H9 (cell line): ENCODE measurements around the gene MYADM. TPM values are rescaled to one million over a fixed set of nuclear protein-coding genes. Genes with fewer than 3 reads are reported as not detected.

Source experiments
- DNase-seq: peaks from one replicate; pipeline ENCODE4 v3.0.0-alpha.2; 2017
- H2AFZ ChIP-seq: one replicate; pipeline ENCODE4 v1.6.1; 2013; ENCODE audit warnings: mild to moderate bottlenecking, low read length, control low read depth, moderate library complexity
- H2AK5ac ChIP-seq: 2 replicates; pipeline ENCODE4 v1.6.1; 2013; ENCODE audit warnings: low read length, control low read depth, mixed read lengths; ENCODE audit not compliant: insufficient read length
- H2BK120ac ChIP-seq: one replicate; pipeline ENCODE4 v1.6.1; 2013; ENCODE audit warnings: low read depth, mild to moderate bottlenecking, low read length, control low read depth, inconsistent platforms; ENCODE audit not compliant: poor library complexity, severe bottlenecking
- H2BK12ac ChIP-seq: 2 replicates; pipeline ENCODE4 v1.6.1; 2013; ENCODE audit warnings: low read length, control low read depth, mixed read lengths, low read depth; ENCODE audit not compliant: insufficient read length
- H2BK15ac ChIP-seq: 2 replicates; pipeline ENCODE4 v1.6.1; 2013; ENCODE audit warnings: low read depth, low read length, control low read depth
- H2BK20ac ChIP-seq: one replicate; pipeline ENCODE4 v1.6.1; 2013; ENCODE audit warnings: low read depth, mild to moderate bottlenecking, low read length, control low read depth, inconsistent platforms; ENCODE audit not compliant: poor library complexity, severe bottlenecking
- H2BK5ac ChIP-seq: 2 replicates; pipeline ENCODE4 v1.6.1; 2013; ENCODE audit warnings: low read length, control low read depth, mixed read lengths; ENCODE audit not compliant: insufficient read length
- H3K14ac ChIP-seq: 2 replicates; pipeline ENCODE4 v1.6.1; 2013; ENCODE audit warnings: low read length, control low read depth; ENCODE audit not compliant: insufficient read depth
- H3K18ac ChIP-seq: 2 replicates; pipeline ENCODE4 v1.6.1; 2013; ENCODE audit warnings: low read depth, mild to moderate bottlenecking, mixed read lengths, low read length, control low read depth; ENCODE audit not compliant: insufficient read length
- H3K23ac ChIP-seq: 2 replicates; pipeline ENCODE4 v1.6.1; 2013; ENCODE audit warnings: low read length, control low read depth, mixed read lengths, low read depth; ENCODE audit not compliant: insufficient read length
- H3K23me2 ChIP-seq: 2 replicates; pipeline ENCODE4 v1.6.1; 2013; ENCODE audit warnings: low read depth, mild to moderate bottlenecking, mixed read lengths, low read length, control low read depth; ENCODE audit not compliant: insufficient read length, poor library complexity, severe bottlenecking
- H3K27ac ChIP-seq: 2 replicates; pipeline ENCODE4 v1.5.1; 2013; ENCODE audit warnings: low read length, control low read depth, mixed read lengths, low read depth; ENCODE audit not compliant: insufficient read length
- H3K27me3 ChIP-seq: 2 replicates; pipeline ENCODE4 v1.6.1; 2013; ENCODE audit warnings: low read length, control low read depth, inconsistent platforms; ENCODE audit not compliant: insufficient read depth
- H3K4ac ChIP-seq: 2 replicates; pipeline ENCODE4 v1.6.1; 2013; ENCODE audit warnings: low read depth, mild to moderate bottlenecking, control low read depth, inconsistent platforms, low read length, moderate library complexity
- H3K4me1 ChIP-seq: 2 replicates; pipeline ENCODE4 v1.6.1; 2013; ENCODE audit warnings: low read length, control low read depth, inconsistent platforms; ENCODE audit not compliant: insufficient read depth
- H3K4me2 ChIP-seq: 2 replicates; pipeline ENCODE4 v1.6.1; 2013; ENCODE audit warnings: low read length, control low read depth, mixed read lengths; ENCODE audit not compliant: insufficient read length, insufficient read depth
- H3K56ac ChIP-seq: 2 replicates; pipeline ENCODE4 v1.6.1; 2013; ENCODE audit warnings: low read depth, mild to moderate bottlenecking, mixed read lengths, low read length, control low read depth; ENCODE audit not compliant: insufficient read length
- H3K79me1 ChIP-seq: 2 replicates; pipeline ENCODE4 v1.6.1; 2013; ENCODE audit warnings: low read depth, mild to moderate bottlenecking, moderate library complexity, low read length, control low read depth, inconsistent platforms; ENCODE audit not compliant: insufficient read depth, poor library complexity, severe bottlenecking
- H3K79me2 ChIP-seq: 2 replicates; pipeline ENCODE4 v1.6.1; 2013; ENCODE audit warnings: low read length, control low read depth, inconsistent platforms; ENCODE audit not compliant: insufficient read depth
- H3K9ac ChIP-seq: 2 replicates; pipeline ENCODE4 v1.6.1; 2013; ENCODE audit warnings: low read length, control low read depth, mixed read lengths; ENCODE audit not compliant: insufficient read length; ENCODE audit errors: extremely low read depth
- H3K9me3 ChIP-seq: one replicate; pipeline ENCODE4 v1.6.1; 2013; ENCODE audit warnings: low read depth, low read length, inconsistent platforms; ENCODE audit not compliant: control insufficient read depth
- H3T11ph ChIP-seq: one replicate; pipeline ENCODE4 v1.6.1; 2013; ENCODE audit warnings: mild to moderate bottlenecking, low read length, control low read depth, inconsistent platforms
- H4K20me1 ChIP-seq: one replicate; pipeline ENCODE4 v1.6.1; 2013; ENCODE audit not compliant: control insufficient read depth, insufficient read length, insufficient read depth
- H4K5ac ChIP-seq: 2 replicates; pipeline ENCODE4 v1.6.1; 2013; ENCODE audit warnings: low read depth, mild to moderate bottlenecking, mixed read lengths, low read length, control low read depth; ENCODE audit not compliant: insufficient read length
- H4K8ac ChIP-seq: replicated peaks from 2 replicates; pipeline ENCODE4 v1.6.1; 2013; ENCODE audit warnings: low read length, control low read depth, mixed read lengths, low read depth; ENCODE audit not compliant: insufficient read length
- H4K91ac ChIP-seq: 2 replicates; pipeline ENCODE4 v1.6.1; 2013; ENCODE audit warnings: low read depth, mild to moderate bottlenecking, moderate library complexity, mixed read lengths, low read length, control low read depth; ENCODE audit not compliant: insufficient read length
- H3K27ac Mint-ChIP-seq, 3 experiments: 2 replicates in 2 of 3; 3 replicates in 1 of 3; pipeline ENCODE4 v1.8.0; 2020 to 2021; ENCODE audit warnings: mixed read lengths in 3 of 3, mild to moderate bottlenecking in 1 of 3, moderate library complexity in 1 of 3
- H3K27me3 Mint-ChIP-seq: 2 replicates; pipeline ENCODE4 v1.8.0; 2021; ENCODE audit warnings: low read depth, mild to moderate bottlenecking, moderate library complexity, mixed read lengths
- H3K36me3 Mint-ChIP-seq, 3 experiments: 2 replicates in 2 of 3; 3 replicates in 1 of 3; pipeline ENCODE4 v1.8.0; 2020 to 2021; ENCODE audit warnings: low read depth in 3 of 3, mixed read lengths in 3 of 3; ENCODE audit not compliant: insufficient read depth in 1 of 3
- H3K4me1 Mint-ChIP-seq, 2 experiments: 2 replicates each; pipeline ENCODE4 v1.8.0; 2020; ENCODE audit warnings: mixed read lengths in 2 of 2
- H3K4me3 Mint-ChIP-seq, 2 experiments: 2 replicates in 1 of 2; 3 replicates in 1 of 2; pipeline ENCODE4 v1.8.0; 2020 to 2021; ENCODE audit warnings: mild to moderate bottlenecking in 2 of 2, mixed read lengths in 2 of 2, moderate library complexity in 1 of 2
- H3K9me3 Mint-ChIP-seq, 2 experiments: 2 replicates in 1 of 2; 3 replicates in 1 of 2; pipeline ENCODE4 v1.8.0; 2020; ENCODE audit warnings: mild to moderate bottlenecking in 2 of 2, mixed read lengths in 2 of 2, moderate library complexity in 1 of 2
- WGBS: extraction: QIAGEN DNeasy Blood & Tissue Kit; methylation state at CpG from one replicate; pipeline ENCODE4 v1.1.7; 2013; ENCODE audit warnings: missing lambda C conversion rate, low lambda C conversion rate, mixed read lengths; ENCODE audit not compliant: insufficient read length; ENCODE audit errors: extremely low coverage; 5-methylcytosine and 5-hydroxymethylcytosine counted together
- total RNA-seq: library from RNA; stranded (reverse); gene quantifications from 2 replicates; pipeline ENCODE4 v1.2.1, GENCODE V29; 2021
- TF ChIP-seq, protein P1 (sequence below): fragments of 200-600 bp; sonication (generic); conservative IDR thresholded peaks from 3 replicates; pipeline ENCODE4 v1.8.0; 2021; ENCODE audit warnings: antibody characterized with exemption, mild to moderate bottlenecking

MYADM gene
- total RNA-seq, 1 experiment from 2014 or later: 116 TPM

DNA sequence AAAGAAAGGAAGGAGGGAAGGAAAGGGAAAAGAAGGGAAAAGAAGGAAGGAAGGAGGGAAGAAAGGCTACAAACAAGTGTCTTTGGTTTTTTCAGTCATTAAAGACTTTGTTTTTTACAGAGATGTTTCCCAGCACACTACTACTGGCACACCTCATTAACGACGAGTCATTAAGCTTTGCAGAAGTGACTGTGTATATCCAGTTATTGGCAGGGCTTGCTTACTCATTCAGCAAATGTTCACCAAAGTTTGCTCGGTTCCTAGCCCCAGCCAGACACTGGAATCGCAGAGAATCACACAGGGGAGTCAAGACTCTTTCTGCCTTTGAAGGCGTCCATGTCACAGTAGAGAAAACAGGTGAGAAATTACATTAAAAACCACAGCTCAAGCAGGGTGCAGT is 47.8 kb upstream of the MYADM start:
- Histone ChIP-seq H2AFZ (no peak overlapping the region), H3K14ac (no peak overlapping the region), H3K4me2 (no peak overlapping the region), H2BK15ac (no peak overlapping the region), H3K18ac (no peak overlapping the region), H3K23me2 (no peaks in the 10 kb centered on the region), H2BK20ac (no peak overlapping the region), H2BK12ac (no peak overlapping the region), H3K9me3 (no peaks in the 10 kb centered on the region), H3K79me2 (no peaks in the 10 kb centered on the region), H3K4ac (no peak overlapping the region), H4K91ac (no peak overlapping the region), H2AK5ac (no peak overlapping the region), H3K79me1 (no peaks in the 10 kb centered on the region), H3K23ac (no peak overlapping the region), H4K20me1 (no peaks in the 10 kb centered on the region), H2BK120ac (no peak overlapping the region), H3K9ac (no peak overlapping the region), H3K56ac (no peak overlapping the region), H3K4me1 (no peaks in the 10 kb centered on the region), H3K27me3 (no peaks in the 10 kb centered on the region), H3K27ac (no peak overlapping the region), H3T11ph (no peak overlapping the region), H4K5ac (no peak overlapping the region), H2BK5ac (no peak overlapping the region), H4K8ac (no peak overlapping the region)
- no peaks in the 10 kb centered on the region; the same call in 1 of the 2 replicates for H3K27me3 Mint-ChIP-seq
- H3K4me3 Mint-ChIP-seq: no peak overlapping the region
- peak overlapping the region in 2 of 3 experiments; percentile 73 to 88; a peak in 2 of 7 replicates for H3K27ac Mint-ChIP-seq
- H3K36me3 Mint-ChIP-seq: peaks cover 0 to 4% (median under 1%) of the 10 kb centered on the region in 3 experiments; a peak in 2 of 7 replicates
- no peak for DNase-seq
- TF ChIP-seq, protein P1, sequence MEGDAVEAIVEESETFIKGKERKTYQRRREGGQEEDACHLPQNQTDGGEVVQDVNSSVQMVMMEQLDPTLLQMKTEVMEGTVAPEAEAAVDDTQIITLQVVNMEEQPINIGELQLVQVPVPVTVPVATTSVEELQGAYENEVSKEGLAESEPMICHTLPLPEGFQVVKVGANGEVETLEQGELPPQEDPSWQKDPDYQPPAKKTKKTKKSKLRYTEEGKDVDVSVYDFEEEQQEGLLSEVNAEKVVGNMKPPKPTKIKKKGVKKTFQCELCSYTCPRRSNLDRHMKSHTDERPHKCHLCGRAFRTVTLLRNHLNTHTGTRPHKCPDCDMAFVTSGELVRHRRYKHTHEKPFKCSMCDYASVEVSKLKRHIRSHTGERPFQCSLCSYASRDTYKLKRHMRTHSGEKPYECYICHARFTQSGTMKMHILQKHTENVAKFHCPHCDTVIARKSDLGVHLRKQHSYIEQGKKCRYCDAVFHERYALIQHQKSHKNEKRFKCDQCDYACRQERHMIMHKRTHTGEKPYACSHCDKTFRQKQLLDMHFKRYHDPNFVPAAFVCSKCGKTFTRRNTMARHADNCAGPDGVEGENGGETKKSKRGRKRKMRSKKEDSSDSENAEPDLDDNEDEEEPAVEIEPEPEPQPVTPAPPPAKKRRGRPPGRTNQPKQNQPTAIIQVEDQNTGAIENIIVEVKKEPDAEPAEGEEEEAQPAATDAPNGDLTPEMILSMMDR: no peak
- WGBS: no CpG with 5 or more reads among the region's 5 CpGs
- H3K9me3 Mint-ChIP-seq: no peaks in the 10 kb centered on the region; a peak in 1 of 5 replicates
- H3K4me1 Mint-ChIP-seq: peaks cover 8 to 10% of the 10 kb centered on the region in 2 experiments
